ENCODE measurements around the gene GRK3. TPM values are rescaled to one million over a fixed set of nuclear protein-coding genes. Genes with fewer than 3 reads are reported as not detected.

GRK3 gene
- total RNA-seq, 4 donors from 2014 or later, result 7.6 to 10.7 (median 8.8) TPM

GRCh38 chr22:25637032-25637431 lies 72.6 kb downstream of the GRK3 start:
- 72 to 82% methylated on average over 2 of the region's 2 CpGs for WGBS, 2 donors
- intact Hi-C loops (cut with DNase I), result no loop called here
- Histone ChIP-seq H3K9me3 (no peaks in the 10 kb centered on the region), H3K27me3 (no peaks in the 10 kb centered on the region), H3K4me3 (replicated peaks in 1 of 3) (no peak overlapping the region), H3K4me1 (no peaks in the 10 kb centered on the region), H3K36me3 (no peaks in the 10 kb centered on the region), H3K27ac (no peak overlapping the region)
- no peak for DNase-seq
- no peak for TF ChIP-seq POLR2A (IDR thresholded peaks at IDR 0.05)
- no peak for TF ChIP-seq CTCF (IDR thresholded peaks at IDR 0.05)

GRCh38 chr22:25637672-25638071 lies 73.2 kb downstream of the GRK3 start:
- Histone ChIP-seq H3K36me3 (no peaks in the 10 kb centered on the region), H3K27me3 (no peaks in the 10 kb centered on the region), H3K9me3 (no peaks in the 10 kb centered on the region), H3K4me1 (no peaks in the 10 kb centered on the region), H3K27ac (no peak overlapping the region), H3K4me3 (replicated peaks in 1 of 3) (no peak overlapping the region)
- DNase-seq, result no peak
- TF ChIP-seq CTCF (IDR thresholded peaks at IDR 0.05) (no peak), POLR2A (IDR thresholded peaks at IDR 0.05) (no peak)
- intact Hi-C loops (cut with DNase I), result no loop called here
- WGBS, 2 donors, result 93 to 94% methylated on average over 4 of the region's 4 CpGs

- Histone ChIP-seq H3K4me1 (peaks cover 0 to 2% of the 10 kb centered on the region in 2 donors), H3K27me3 (no peaks in the 10 kb centered on the region), H3K9me3 (no peaks in the 10 kb centered on the region), H3K4me3 (replicated peaks in 1 of 3) (no peak overlapping the region), H3K27ac (no peak overlapping the region), H3K36me3 (no peaks in the 10 kb centered on the region)
- TF ChIP-seq POLR2A (IDR thresholded peaks at IDR 0.05) (no peak), CTCF (IDR thresholded peaks at IDR 0.05) (no peak)
- intact Hi-C loops (cut with DNase I), result no loop called here
- DNase-seq, result no peak
- 100% methylated on average over 1 of the region's 1 CpG for WGBS, 2 donors
These were observed 74.2 kb downstream of the GRK3 start for GRCh38 chr22:25638638-25639037.

GRCh38 chr22:25641650-25642049 lies 77.2 kb downstream of the GRK3 start:
- Histone ChIP-seq H3K4me3 (replicated peaks in 1 of 3) (no peak overlapping the region), H3K36me3 (no peaks in the 10 kb centered on the region), H3K9me3 (no peaks in the 10 kb centered on the region), H3K27ac (no peak overlapping the region), H3K4me1 (peaks cover 0 to 6% of the 10 kb centered on the region in 2 donors), H3K27me3 (no peaks in the 10 kb centered on the region)
- intact Hi-C loops (cut with DNase I), result no loop called here
- 93 to 96% methylated on average over 2 of the region's 2 CpGs for WGBS, 2 donors
- no peak for DNase-seq
- no peak for TF ChIP-seq CTCF (IDR thresholded peaks at IDR 0.05)
- TF ChIP-seq POLR2A (IDR thresholded peaks at IDR 0.05), result no peak

- Histone ChIP-seq H3K27ac (no peak overlapping the region), H3K9me3 (no peaks in the 10 kb centered on the region), H3K27me3 (no peaks in the 10 kb centered on the region), H3K36me3 (no peaks in the 10 kb centered on the region), H3K4me1 (peaks cover 0 to 6% of the 10 kb centered on the region in 2 donors), H3K4me3 (replicated peaks in 1 of 3) (no peak overlapping the region)
- WGBS, 2 donors, result 90 to 92% methylated on average over 9 of the region's 9 CpGs
- DNase-seq, result no peak
- intact Hi-C loops (cut with DNase I), result no loop called here
- TF ChIP-seq POLR2A (IDR thresholded peaks at IDR 0.05) (no peak), CTCF (IDR thresholded peaks at IDR 0.05) (no peak)
These were observed 78.9 kb downstream of the GRK3 start for GRCh38 chr22:25643232-25644000.

All from thyroid gland (tissue), 4 donors.